Epithelial cell of proximal tubule (primary cell): Measurements from ENCODE around the gene RUNX2. TPM values are rescaled to one million over a fixed set of nuclear protein-coding genes. Genes with fewer than 3 reads are reported as not detected.

Source experiments
- DNase-seq: peaks from one replicate; pipeline ENCODE4 v3.0.0-alpha.2; 2011; ENCODE audit warnings: low read depth
- H3K4me3 ChIP-seq: 2 replicates; pipeline ENCODE4 v1.5.1; 2011; ENCODE audit warnings: low read depth, mild to moderate bottlenecking, low read length
- total RNA-seq: library from RNA; depleted of rRNA; stranded (reverse); fragments of >200 nt; gene quantifications from 2 replicates; pipeline ENCODE4 v1.2.3, GENCODE V29; 2015
- TF ChIP-seq, protein P1 (sequence below): conservative IDR thresholded peaks from 2 replicates; pipeline ENCODE4 v1.5.1; 2012; ENCODE audit warnings: low read depth, mild to moderate bottlenecking, low read length

The RUNX2 gene
- total RNA-seq, 1 donor from 2014 or later, result 13.1 TPM

DNA sequence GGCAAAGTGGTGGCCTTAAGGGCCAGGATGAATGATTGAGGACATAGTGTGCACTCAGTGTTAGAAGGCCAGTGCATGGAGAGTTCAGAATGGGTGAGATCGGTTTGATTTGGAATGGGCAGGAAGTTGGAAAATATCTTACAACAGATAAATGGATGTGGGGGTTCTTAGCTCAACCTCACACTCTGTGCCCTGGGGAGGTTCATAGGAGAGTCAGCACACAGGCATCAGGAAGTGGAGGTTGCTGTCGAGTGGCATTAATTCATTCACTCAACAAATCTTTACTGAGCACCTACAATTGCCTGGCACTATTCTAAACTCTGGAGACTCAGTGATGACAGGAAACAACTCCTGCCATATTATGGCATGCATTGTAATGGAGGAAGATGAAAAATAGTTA lies 363.3 kb downstream of the RUNX2 start:
- TF ChIP-seq, protein P1, sequence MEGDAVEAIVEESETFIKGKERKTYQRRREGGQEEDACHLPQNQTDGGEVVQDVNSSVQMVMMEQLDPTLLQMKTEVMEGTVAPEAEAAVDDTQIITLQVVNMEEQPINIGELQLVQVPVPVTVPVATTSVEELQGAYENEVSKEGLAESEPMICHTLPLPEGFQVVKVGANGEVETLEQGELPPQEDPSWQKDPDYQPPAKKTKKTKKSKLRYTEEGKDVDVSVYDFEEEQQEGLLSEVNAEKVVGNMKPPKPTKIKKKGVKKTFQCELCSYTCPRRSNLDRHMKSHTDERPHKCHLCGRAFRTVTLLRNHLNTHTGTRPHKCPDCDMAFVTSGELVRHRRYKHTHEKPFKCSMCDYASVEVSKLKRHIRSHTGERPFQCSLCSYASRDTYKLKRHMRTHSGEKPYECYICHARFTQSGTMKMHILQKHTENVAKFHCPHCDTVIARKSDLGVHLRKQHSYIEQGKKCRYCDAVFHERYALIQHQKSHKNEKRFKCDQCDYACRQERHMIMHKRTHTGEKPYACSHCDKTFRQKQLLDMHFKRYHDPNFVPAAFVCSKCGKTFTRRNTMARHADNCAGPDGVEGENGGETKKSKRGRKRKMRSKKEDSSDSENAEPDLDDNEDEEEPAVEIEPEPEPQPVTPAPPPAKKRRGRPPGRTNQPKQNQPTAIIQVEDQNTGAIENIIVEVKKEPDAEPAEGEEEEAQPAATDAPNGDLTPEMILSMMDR, result no peak
- no peak for DNase-seq
- H3K4me3 ChIP-seq, result no peak overlapping the region

DNA sequence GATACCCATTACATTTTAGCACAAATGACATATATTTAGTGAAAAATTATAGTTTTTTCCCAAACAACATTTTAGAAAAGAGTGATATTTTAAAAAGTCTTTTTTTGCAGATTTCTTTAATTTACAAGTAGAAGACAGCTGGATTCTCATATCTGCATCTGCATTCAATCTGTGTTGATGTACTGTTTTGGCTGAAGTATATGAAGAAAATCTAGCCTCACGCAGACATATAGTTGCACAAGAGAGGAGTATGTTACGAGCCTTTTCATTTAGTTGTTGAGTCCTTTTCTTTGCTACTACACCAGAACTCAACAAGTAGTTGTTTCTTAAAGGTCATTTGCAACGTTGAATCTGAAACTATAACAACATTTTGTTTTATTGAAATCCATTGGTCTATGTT lies 363.9 kb downstream of the RUNX2 start:
- H3K4me3 ChIP-seq, result no peak overlapping the region
- DNase-seq, result no peak
- TF ChIP-seq, protein P1, result no peak

DNA sequence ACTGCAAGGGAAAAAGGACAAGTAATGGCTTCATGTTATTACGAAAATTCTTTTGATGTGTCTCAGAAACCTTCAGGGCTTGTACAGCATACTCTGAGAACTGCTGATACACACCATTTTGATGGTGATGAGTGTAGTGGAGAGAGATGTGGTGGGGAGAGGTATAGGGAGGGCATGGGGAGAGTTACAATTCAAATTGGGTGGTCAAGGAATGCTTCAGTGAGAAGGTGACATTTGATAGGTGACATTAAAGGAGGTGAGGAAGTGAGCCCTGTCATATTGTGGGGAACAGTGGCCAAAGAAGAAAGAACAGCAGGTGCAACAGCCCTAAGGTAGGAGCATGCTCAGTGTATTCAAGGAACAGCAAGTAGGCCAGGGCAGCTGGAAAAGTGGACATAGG lies 368.6 kb downstream of the RUNX2 start:
- TF ChIP-seq, protein P1, result no peak
- DNase-seq, result no peak
- no peak overlapping the region for H3K4me3 ChIP-seq

DNA sequence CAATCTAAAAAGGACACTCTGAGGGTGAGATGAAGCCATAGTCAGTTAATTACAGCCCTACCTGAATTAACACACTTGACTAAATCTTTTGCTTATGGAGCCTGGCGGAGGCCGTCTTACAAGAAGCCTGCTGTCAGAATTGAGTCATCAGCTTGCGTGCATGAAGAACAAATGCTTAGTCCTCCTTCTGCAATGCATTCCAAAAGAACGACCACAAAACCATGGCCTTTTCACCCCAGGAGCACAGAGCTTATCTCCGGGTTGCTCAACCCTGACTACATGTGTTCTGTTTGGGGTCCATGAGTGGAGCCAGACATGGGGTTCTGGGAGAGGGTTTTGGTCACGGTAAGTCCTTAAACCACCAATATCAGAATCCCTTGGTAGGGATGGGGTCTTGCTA lies 369.5 kb downstream of the RUNX2 start:
- DNase-seq, result peak; percentile 96
- TF ChIP-seq, protein P1, result no peak
- H3K4me3 ChIP-seq, result no peak overlapping the region

DNA sequence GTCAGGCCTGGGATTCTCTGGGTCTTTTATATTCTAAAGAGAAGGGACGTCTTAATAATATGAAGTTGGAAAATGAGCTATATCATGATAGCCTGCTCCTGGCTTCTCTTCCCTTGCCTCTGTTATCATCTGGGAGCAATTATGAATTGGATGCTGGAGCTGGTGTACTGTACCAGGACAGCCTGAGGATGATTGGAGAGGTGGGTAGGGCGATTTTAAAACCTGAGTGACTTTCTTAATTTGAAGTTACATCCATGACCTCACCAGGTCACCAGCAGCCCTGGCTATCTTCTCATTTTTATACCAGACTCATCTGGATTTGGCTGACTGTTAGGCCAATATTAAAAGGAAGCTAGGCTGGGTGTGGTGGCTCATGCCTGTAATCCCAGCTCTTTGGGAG lies 369.9 kb downstream of the RUNX2 start:
- no peak overlapping the region for H3K4me3 ChIP-seq
- DNase-seq, result no peak
- TF ChIP-seq, protein P1, result no peak

DNA sequence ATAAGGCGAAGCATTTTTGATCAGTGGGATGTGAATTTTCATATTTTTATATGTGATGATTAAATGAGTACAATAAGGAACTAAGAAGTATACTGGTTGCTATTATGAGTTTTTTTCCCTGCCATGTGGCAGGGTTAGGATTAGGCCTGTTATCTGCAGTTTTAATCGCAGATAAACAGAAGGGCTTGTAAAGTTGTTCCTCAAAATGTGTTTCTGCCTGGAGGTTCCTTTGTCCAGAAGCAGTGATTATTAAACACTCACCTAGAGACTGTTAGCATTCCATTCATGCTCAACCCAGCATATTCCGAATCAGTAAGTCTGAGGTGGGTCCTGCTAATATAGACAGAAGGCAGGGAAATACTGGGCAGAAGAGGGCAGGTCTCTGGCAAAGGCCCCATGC lies 371.5 kb downstream of the RUNX2 start:
- H3K4me3 ChIP-seq, result no peak overlapping the region
- no peak for DNase-seq
- TF ChIP-seq, protein P1, result no peak

DNA sequence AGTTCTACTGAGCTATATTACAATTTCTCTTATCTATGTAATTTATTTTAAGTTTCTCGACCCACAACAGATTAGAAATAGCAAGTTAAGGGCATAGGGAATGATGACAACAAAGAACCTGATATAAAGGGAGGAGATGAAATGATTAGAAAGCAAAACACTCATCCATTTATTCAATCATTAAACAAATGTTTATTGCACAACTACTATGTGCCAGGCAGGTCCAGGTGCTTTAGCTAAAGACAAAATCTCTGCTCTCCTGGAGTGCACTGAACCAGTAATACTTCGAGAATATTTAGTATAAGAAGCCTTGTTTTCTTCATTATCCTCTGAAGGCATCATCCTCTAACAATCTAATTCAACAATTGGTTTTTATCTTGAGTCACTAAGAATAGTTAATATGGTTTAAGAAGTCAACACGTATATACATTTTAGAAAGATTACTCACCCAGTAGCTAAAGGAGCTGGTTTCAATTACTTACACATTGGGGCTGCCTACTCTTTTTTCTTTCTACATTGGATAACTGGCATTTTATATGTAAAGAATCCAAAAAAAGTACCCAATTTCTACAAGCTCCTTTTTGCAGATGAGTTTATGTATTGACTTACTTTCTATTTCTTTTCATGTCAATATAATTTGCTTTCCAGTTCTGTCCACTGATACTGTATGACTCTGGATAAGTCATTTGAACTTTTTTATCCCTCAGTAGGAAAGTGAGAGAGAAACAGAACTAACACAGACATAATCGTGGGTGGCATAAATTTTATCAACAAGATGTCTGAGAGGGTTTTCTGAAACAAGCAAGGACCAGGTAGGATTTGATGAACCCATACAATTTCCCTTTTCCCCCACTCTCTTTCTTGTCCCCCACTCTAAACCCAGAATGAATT lies 375.0 kb downstream of the RUNX2 start:
- TF ChIP-seq, protein P1, result no peak
- peak; percentile 55 for DNase-seq

More for the DNA sequence above, 375.0 kb downstream of the RUNX2 start:
- H3K4me3 ChIP-seq, result no peak overlapping the region
